Keratinocyte (primary cell): Measurements from ENCODE around the gene AFG1L.

ENCODE experiments used
- EZH2 ChIP-seq: IDR thresholded peaks from one replicate; pipeline ENCODE4 v1.6.1; 2012; ENCODE audit warnings: inconsistent platforms, mild to moderate bottlenecking, low read length, moderate library complexity
- TF ChIP-seq, protein P1 (sequence below), 3 experiments: IDR thresholded peaks in 1 of 3; conservative IDR thresholded peaks in 1 of 3; optimal IDR thresholded peaks in 1 of 3; 2 replicates in 2 of 3; 3 replicates in 1 of 3; pipeline versions ENCODE3 to v1.5.1; 2011; ENCODE audit warnings: low read length in 3 of 3, mild to moderate bottlenecking in 3 of 3, moderate library complexity in 2 of 3, control low read depth in 1 of 3, inconsistent platforms in 1 of 3; ENCODE audit not compliant: insufficient read depth in 2 of 3; ENCODE audit errors: extremely low read depth in 1 of 3

- TF ChIP-seq, protein P1, sequence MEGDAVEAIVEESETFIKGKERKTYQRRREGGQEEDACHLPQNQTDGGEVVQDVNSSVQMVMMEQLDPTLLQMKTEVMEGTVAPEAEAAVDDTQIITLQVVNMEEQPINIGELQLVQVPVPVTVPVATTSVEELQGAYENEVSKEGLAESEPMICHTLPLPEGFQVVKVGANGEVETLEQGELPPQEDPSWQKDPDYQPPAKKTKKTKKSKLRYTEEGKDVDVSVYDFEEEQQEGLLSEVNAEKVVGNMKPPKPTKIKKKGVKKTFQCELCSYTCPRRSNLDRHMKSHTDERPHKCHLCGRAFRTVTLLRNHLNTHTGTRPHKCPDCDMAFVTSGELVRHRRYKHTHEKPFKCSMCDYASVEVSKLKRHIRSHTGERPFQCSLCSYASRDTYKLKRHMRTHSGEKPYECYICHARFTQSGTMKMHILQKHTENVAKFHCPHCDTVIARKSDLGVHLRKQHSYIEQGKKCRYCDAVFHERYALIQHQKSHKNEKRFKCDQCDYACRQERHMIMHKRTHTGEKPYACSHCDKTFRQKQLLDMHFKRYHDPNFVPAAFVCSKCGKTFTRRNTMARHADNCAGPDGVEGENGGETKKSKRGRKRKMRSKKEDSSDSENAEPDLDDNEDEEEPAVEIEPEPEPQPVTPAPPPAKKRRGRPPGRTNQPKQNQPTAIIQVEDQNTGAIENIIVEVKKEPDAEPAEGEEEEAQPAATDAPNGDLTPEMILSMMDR (optimal IDR thresholded peaks at IDR 0.05 in 1 of 3, IDR thresholded peaks at IDR 0.05 in 1 of 3, conservative IDR thresholded peaks at IDR 0.05 in 1 of 3; ENCODE audit: extremely low read depth in 1 of 3, insufficient read depth in 2 of 3, low read length in 3 of 3), result peak; percentile 79 to 91 (median 87)
- TF ChIP-seq EZH2, result no peak
These were observed 247.2 kb downstream of the AFG1L start for GRCh38 chr6:108541843-108542759.
